NCI-H1048 (cell line): Measurements from ENCODE around the gene BRD1.
"Not testable (repeated sequence)": the region's sequence is repeated elsewhere in the genome, so short reads cannot be mapped to it uniquely, and the experiment has no call there.

Experiments
- DNase-seq: peaks from one replicate; lab custom pipeline; 2025; lab: John Stamatoyannopoulos, UW

Gene BRD1

GRCh38 chr22:49769691-49770546 is 57.8 kb downstream of the BRD1 start:
- DNase-seq: no peak

GRCh38 chr22:49768951-49769690 is 58.6 kb downstream of the BRD1 start:
- DNase-seq: no peak

DNA sequence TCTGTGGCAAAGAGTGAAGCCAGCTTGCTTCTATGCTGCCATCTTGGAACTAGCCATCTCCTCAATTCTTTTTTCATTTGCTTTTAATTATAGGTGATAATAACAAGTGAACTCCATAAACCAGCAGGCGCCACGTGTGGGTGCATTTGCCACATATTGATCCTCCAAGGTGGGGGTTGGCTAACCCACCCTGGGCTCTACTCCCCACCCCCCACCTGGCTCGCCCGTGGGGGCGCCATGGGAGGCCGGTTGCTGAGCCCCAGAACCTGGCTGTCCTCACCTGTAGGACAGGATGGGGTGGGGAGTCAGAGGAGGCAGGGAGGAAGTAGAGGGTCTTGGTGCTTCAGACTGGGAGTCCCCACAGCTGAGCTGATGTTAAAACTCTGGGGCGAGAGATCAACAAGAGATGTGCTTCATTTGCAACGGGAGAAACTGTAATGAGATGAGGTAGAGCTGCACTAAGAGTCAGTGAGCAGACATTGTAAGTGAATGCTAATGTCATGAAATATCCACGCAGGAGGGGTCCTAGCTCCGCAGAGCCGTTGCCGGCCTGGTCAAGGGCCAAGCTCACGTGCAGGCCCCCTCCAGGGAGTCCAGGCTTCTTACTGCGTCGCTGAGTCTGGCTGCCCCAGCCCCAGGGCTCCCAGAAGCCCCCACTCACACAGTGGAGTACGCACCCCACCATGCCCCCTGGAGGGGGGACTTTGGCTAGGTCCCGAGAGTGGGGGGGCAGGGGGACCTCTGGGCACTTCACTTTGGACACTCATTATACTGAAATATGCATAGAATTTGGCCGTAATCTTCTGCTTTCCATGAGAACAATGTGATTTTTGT is 59.4 kb downstream of the BRD1 start:
- no peak for DNase-seq

DNA sequence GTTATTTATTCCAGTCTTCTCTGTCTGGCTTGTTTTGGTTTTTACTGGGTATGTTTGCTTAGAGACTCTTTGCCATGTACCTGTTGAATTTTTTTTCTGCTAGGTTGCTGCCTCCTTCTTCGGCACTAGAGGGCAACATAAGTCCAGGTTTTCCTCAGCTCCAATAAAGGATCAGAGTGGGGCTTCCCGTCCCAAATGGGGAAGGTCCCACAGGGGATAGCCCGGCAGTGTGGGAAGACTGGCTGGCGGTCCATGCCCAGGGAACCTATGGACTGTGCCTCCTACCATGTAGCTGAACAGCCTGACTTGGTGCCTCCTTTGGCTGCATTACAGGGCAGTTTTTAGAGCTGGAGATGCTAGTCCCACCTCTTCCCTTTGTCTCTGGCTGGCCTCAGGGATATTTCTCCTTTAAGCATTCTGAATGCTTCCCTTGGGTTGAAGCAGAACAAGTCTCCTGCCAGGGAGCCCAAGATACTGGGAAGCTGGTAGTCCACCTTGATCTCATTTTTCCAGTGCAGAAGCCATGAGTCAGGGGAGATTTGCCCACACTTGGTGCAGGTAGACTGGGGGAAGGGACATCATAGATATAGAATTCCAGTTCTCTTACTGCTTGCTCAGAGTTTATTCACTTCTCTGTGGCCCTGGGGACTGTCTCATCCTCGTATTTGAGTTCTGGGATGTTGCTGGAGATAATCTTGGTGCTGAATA is 60.2 kb downstream of the BRD1 start:
- DNase-seq: no peak

DNA sequence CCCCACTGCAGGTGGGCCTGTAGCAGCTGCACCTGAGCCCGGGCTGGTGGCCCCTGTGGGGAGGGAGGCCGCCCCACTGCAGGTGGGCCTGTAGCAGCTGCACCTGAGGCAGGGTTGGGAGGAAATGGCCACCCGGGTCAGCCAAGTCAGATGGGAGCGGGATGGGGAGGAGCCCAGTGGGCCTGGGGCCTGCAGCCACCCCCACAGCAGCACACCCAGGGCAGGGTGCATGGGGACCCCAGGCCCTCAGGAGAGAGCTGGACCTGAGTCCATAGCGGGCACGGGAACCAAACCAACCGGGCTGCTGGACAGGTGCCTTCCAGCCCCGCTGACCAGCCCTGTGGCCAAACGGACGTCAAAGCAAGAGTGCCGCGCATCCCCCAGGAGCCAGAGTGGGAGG is 61.7 kb downstream of the BRD1 start:
- no peak for DNase-seq

DNA sequence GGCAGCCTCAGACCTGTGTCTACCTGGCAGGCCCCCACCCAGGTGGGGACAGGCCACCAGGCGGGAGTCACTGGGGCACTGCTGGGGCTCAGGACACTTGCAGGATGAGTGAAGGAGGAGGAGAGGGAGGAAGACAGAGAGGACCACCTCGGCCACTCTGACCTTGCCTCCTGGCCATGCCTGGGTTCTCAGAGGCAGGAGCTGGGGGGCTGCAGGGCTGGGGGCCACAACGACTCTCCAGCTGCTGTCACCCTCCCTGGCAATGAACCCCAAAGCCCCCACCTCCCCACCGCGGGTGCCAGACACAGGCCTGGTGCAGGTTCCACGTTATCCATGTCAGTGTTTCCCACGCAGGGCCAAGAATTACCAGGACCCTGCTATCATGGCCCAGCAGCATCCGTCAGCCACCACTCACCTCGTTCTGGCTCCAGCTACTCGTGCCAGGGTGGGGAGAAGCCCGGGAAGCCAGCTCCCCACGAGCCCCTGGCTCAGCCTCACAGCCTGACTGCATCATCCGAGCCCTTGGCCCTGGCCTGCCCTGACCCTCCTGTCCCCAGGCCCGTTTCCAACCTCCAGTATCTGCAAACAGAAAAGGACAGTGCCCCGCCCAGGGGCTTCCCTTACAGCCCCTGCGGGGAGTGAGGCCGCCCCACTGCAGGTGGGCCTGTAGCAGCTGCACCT is 62.4 kb downstream of the BRD1 start:
- no peak for DNase-seq

DNA sequence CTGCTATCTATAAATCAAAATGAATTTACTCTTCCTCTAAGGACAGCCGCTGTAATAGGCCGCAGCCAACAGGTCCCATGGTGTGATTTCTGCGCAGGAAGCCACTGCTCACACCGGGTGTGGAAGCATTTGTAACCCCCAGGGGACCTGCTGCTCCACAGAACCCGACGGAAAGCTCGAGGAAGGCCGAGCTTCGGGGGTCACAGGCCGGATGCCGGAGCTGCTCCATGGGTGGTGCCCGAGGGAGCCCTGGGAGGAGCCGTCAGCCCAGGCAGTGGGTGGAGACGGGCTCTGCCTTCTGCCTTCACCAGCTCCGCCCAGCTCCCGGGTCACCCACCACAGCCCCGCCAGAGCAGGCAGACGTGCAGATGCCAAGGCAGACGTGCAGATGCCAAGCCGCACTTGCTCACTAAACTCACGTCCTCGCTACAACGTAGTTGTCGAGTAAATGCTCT is 63.5 kb downstream of the BRD1 start:
- DNase-seq: no peak

DNA sequence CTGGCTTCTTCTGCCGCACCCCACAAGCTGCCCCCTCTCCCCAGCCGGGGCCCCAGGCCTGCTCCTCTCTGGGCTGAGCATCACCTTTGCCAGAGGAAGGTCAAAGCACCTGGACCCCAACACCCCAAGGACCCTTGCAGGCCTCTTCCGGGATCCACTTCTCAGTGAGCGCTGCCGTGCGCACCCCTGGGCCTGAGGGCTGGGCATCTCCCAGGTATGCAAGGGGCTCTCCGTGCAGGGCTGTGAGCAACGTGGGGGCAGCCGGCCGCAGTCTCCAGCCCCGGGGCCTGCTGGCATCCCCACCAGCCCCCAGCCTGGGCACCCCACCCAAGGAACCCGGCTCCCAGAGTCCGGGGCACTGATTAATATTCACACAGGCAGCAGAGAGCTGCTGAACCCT is 64.0 kb downstream of the BRD1 start:
- no peak for DNase-seq

DNA sequence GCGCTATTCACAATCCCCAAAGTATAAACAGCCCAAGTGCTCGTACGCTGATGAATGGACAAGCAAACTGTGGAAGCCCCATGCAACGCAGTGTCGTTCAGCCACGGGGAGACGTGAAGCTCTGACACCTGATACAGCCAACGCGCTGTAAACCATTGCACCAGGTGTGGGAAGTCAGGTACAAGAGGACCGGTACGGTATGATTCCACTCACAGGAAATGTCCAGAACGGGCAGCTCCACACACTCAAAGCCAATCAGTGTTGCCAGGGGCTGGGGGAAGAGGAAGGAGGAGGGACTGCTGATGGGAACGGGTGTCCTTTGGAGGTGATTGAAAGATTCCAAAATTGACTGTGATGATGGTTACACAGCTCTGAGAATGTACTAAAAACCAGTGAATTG is 64.5 kb downstream of the BRD1 start:
- DNase-seq: no peak

DNA sequence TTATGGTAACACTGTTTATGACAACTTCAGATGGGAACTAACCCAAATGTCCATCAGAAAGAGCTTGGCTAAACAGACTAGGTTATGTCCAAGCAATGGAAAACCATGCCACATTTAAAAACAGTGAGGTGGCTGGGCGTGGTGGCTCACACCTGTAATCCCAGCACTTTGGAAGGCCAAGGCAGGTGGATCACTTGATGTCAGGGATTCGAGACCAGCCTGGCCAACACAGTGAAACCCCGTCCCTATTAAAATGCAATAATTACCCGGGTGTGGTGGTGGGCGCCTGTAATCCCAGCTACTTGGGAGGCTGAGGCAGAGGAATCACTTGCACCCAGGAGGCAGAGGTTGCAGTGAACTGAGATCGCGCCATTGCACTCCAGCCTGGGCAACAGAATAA is 65.1 kb downstream of the BRD1 start:
- DNase-seq: not testable (repeated sequence)

- DNase-seq: no peak
These were observed 65.8 kb downstream of the BRD1 start for GRCh38 chr22:49761836-49762235.

DNA sequence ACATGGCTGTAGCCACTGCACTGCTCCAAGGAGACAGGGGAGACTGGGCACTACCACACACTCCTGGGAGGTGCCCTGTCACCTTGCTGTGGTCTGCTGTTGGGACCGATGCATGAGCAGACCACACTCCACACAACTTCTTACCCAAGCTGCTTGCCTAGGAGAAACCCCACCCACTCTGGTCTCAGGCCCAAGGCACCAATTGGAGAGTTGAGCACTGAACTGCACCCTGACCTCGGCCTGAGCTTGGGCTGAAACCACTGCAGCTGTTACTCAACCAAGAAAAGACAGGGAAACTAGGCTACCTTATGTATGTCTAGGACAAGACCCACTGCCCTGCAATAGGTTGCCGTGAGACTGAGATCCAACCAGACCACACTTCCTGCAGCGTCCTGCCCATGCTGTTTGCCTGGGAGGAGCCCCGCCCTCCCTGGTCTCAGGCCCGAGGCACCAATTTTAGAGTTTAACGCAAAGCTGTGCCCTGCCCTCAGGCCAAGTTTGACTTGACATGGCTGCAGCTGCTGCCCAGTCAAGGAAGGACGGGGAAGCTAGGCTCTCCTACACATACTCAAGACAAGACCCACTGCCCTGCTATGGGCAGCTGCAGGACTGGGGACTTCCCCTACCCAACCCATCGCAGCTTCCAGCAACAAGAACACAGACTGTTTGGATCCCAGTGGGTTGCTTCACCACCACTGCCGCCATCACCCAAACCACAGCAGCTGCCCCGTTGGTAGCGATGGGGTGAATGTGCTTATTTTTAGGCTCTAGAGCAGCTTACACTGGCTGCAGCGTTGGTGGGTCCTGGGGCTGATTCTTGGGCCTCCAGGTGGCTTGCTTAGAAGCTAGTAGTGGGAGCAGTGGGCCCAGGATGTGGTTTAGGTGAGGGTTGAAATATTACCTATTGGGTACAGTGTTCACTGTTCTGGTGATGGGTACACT is 66.8 kb downstream of the BRD1 start:
- no peak for DNase-seq

GRCh38 chr22:49760280-49760629 is 67.4 kb downstream of the BRD1 start:
- no peak for DNase-seq

DNA sequence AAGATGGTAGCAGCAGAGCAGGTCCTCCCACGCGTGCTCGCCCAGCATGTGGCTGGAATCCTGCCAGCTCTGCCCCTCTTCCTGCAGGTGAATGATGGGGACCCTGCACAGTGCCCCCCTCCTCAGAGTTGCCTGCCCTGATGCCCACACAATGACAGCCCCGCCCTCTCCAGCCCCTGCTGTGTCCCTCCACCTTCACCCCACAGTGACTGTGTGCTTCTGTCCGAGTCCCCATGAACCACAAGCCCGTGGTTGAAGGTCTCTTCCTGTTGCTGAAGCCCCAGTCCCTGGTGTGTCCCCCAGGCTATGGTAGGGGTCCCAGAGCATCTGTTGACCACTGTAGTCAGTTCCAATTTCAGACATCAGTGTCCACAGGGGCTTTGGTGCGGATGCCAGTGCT is 71.0 kb downstream of the BRD1 start:
- no peak for DNase-seq

GRCh38 chr22:49756201-49756600 is 71.5 kb downstream of the BRD1 start:
- no peak for DNase-seq

GRCh38 chr22:49755631-49756001 is 72.1 kb downstream of the BRD1 start:
- DNase-seq: no peak

DNA sequence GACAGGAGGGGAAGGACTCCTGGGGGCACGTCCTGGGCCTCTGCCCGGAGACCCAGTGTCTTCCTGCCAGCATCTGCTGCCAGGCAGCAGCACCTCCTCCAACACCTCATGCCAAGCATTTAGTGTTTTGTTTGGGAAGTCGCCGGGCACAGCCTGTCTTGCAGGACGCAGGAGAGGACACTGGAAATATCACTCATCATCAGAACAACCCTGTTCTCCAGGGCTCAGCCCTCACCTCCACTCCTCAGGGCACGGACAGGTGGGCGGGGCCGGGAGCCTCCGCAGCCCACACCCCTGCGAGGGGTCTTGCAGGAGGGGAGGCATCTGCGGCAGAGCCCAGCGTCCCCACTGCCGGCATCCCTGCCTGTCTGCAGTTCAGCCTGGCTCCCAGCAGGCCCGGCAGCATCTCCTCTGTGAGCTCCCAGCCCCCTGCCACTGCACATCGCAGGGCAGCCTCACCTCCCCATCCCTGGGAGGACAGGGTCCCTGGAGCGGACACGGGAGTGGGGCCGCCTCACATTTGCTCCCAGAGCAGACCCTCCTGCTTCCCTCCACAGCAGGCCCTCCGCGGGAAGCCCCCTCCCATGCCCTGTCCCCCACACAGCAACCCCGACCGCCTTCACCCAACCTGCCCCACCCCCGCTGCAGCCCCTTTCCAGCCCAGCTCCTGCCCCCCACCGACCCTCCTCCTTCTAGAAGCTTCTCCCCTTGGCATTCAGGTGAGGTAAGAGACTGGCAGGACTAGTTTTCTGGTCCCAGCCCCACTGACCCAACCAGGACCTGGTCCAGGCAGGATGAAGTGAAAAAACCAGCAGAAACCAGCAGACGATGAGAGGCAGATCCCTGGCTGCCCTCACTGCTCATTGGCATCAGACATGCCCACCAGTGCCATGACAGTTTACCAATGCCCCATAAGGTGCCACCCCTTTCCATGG is 72.7 kb downstream of the BRD1 start:
- no peak for DNase-seq

DNA sequence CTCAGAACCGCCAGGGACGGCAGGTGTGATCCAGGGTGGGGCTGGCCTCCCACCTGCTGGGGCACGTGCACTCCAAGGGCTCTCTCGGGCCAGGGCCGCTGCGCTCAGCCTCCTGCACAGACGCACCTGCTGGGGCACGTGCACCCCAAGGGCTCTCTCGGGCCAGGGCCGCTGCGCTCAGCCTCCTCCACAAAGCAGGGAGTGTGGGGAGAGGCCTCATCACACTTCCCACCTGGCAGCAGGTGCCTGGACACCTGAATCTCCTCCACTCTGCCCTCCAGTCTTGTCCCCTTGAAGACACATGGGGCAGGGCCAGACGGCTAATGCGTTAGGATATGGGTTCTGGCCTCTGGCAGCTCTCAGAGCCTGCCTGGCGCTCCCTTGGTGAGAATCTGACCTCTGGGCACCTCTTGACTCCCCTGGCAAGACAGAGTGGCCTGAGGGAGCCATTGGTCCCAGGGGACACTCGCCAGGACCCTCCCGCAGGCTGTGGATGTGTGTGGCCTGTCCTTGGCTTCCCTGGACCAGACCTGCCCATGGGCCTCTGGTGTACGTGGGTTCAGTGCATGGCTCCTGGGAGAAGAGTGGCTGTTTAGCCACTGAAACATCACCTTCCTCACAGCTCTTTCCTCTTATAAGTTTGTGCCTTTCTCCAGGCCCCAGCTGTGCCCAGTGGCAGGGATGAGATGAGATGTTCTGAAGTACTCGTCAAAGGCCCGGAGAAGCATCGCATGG is 73.5 kb downstream of the BRD1 start:
- no peak for DNase-seq
